Activated CD4-positive, alpha-beta T cell treated with anti-CD3 and anti-CD28 coated beads, Interleukin-2, amount 10 ng/mL, durations not matched to agents 24 days and 14 days (primary cell): ENCODE measurements around the gene PPAT. TPM values are rescaled to one million over a fixed set of nuclear protein-coding genes. Genes with fewer than 3 reads are reported as not detected.
"Not testable (repeated sequence)": the region's sequence is repeated elsewhere in the genome, so short reads cannot be mapped to it uniquely, and the experiment has no call there.

Source experiments
- DNase-seq: peaks from one replicate; pipeline ENCODE4 v3.0.0; 2022
- H3K27ac Mint-ChIP-seq: one replicate; pipeline ENCODE4 v1.8.0; 2022; ENCODE audit warnings: mild to moderate bottlenecking, mixed read lengths
- H3K27me3 Mint-ChIP-seq: one replicate; pipeline ENCODE4 v1.8.0; 2022; ENCODE audit warnings: mixed read lengths
- H3K36me3 Mint-ChIP-seq: one replicate; pipeline ENCODE4 v1.8.0; 2022; ENCODE audit warnings: low read depth, mild to moderate bottlenecking, mixed read lengths
- H3K4me1 Mint-ChIP-seq: one replicate; pipeline ENCODE4 v1.8.0; 2021; ENCODE audit warnings: mixed read lengths
- H3K4me3 Mint-ChIP-seq: one replicate; pipeline ENCODE4 v1.8.0; 2022; ENCODE audit warnings: mild to moderate bottlenecking, moderate library complexity, mixed read lengths
- H3K9me3 Mint-ChIP-seq: one replicate; pipeline ENCODE4 v1.8.0; 2021; ENCODE audit warnings: mixed read lengths
- intact Hi-C: fragments of 100-400 bp; cut with micrococcal nuclease; formaldehyde crosslinking; loops from one replicate; pipeline ENCODE4 v1.15.1; 2023
- total RNA-seq: library from RNA; stranded (reverse); gene quantifications from 2 replicates; pipeline ENCODE4 v1.2.3, GENCODE V29; 2022

The PPAT gene
- total RNA-seq, 1 donor from 2014 or later: 60.8 TPM

GRCh38 chr4:56388306-56388705 lies 47.1 kb downstream of the PPAT start:
- Mint-ChIP-seq H3K9me3 (no peaks in the 10 kb centered on the region), H3K27ac (peak overlapping the region; percentile 96), H3K36me3 (peaks cover 13% of the 10 kb centered on the region), H3K4me1 (peaks cover 29% of the 10 kb centered on the region), H3K4me3 (peak overlapping the region; percentile 88), H3K27me3 (no peaks in the 10 kb centered on the region)
- intact Hi-C loops: loop anchor here (5.0 kb wide), 1 partner anchor 206 kb away; no protein-coding TSS in a partner anchor
- DNase-seq: no peak

- Mint-ChIP-seq H3K27me3 (no peaks in the 10 kb centered on the region), H3K4me1 (peaks cover 29% of the 10 kb centered on the region), H3K4me3 (peak within 1 kb of the TSS; percentile 88), H3K27ac (peak within 1 kb of the TSS; percentile 96), H3K9me3 (no peaks in the 10 kb centered on the region), H3K36me3 (peaks cover 10% of the 10 kb centered on the region)
- intact Hi-C loops: loop anchor here (1.0 to 5.0 kb wide), 8 partner anchors 17 to 590 kb away; partner anchors contain the start of genes CEP135, NOA1, PAICS and SRP72
- DNase-seq: peak; percentile 99
Measured at GRCh38 chr4:56387023-56388001, 48.1 kb downstream of the PPAT start, which contains the start of gene AASDH. TSS of gene AASDH (minus strand) at chr4:56387491. CDS start at chr4:56384299, 3,192 bp downstream.

GRCh38 chr4:56386091-56386490 lies 49.3 kb downstream of the PPAT start:
- Mint-ChIP-seq H3K36me3 (peaks cover 5% of the 10 kb centered on the region), H3K27ac (peak overlapping the region; percentile 96), H3K4me3 (peak overlapping the region; percentile 88), H3K27me3 (no peaks in the 10 kb centered on the region), H3K9me3 (no peaks in the 10 kb centered on the region), H3K4me1 (peaks cover 29% of the 10 kb centered on the region)
- no peak for DNase-seq
- intact Hi-C loops: loop anchor here (2.0 to 5.0 kb wide), 3 partner anchors 19 to 523 kb away; no protein-coding TSS in a partner anchor

GRCh38 chr4:56375458-56375857 lies 60.0 kb downstream of the PPAT start:
- Mint-ChIP-seq H3K36me3 (peaks cover 8% of the 10 kb centered on the region), H3K4me3 (no peak overlapping the region), H3K4me1 (peaks cover 2% of the 10 kb centered on the region), H3K27ac (no peak overlapping the region), H3K9me3 (no peaks in the 10 kb centered on the region), H3K27me3 (no peaks in the 10 kb centered on the region)
- DNase-seq: no peak
- intact Hi-C loops: no loop called here

GRCh38 chr4:56374956-56375355 lies 60.5 kb downstream of the PPAT start:
- no peaks in the 10 kb centered on the region for H3K27me3 Mint-ChIP-seq
- peaks cover 11% of the 10 kb centered on the region for H3K36me3 Mint-ChIP-seq
- H3K4me1 Mint-ChIP-seq: peaks cover 2% of the 10 kb centered on the region
- H3K27ac Mint-ChIP-seq: no peak overlapping the region
- intact Hi-C loops: no loop called here
- DNase-seq: no peak
- H3K4me3 Mint-ChIP-seq: no peak overlapping the region
- H3K9me3 Mint-ChIP-seq: no peaks in the 10 kb centered on the region

- Mint-ChIP-seq H3K4me1 (peaks cover 2% of the 10 kb centered on the region), H3K27ac (no peak overlapping the region), H3K36me3 (peaks cover 26% of the 10 kb centered on the region), H3K27me3 (no peaks in the 10 kb centered on the region), H3K4me3 (no peak overlapping the region), H3K9me3 (peaks cover 4% of the 10 kb centered on the region)
- intact Hi-C loops: no loop called here
- no peak for DNase-seq
Measured at GRCh38 chr4:56372774-56373173, 62.6 kb downstream of the PPAT start.

- Mint-ChIP-seq H3K9me3 (peaks cover 4% of the 10 kb centered on the region), H3K36me3 (peaks cover 26% of the 10 kb centered on the region), H3K4me1 (peaks cover 2% of the 10 kb centered on the region), H3K27me3 (no peaks in the 10 kb centered on the region), H3K4me3 (no peak overlapping the region), H3K27ac (no peak overlapping the region)
- no peak for DNase-seq
- intact Hi-C loops: no loop called here
Measured at GRCh38 chr4:56371426-56372220, 63.8 kb downstream of the PPAT start.

GRCh38 chr4:56370377-56370776 lies 65.0 kb downstream of the PPAT start:
- DNase-seq: no peak
- Mint-ChIP-seq H3K9me3 (peaks cover 4% of the 10 kb centered on the region), H3K4me1 (no peaks in the 10 kb centered on the region), H3K27me3 (no peaks in the 10 kb centered on the region), H3K4me3 (no peak overlapping the region), H3K36me3 (peaks cover 25% of the 10 kb centered on the region), H3K27ac (no peak overlapping the region)
- intact Hi-C loops: no loop called here

GRCh38 chr4:56362981-56363380 lies 72.4 kb downstream of the PPAT start:
- H3K4me1 Mint-ChIP-seq, H3K4me3 Mint-ChIP-seq, DNase-seq, H3K9me3 Mint-ChIP-seq, H3K27me3 Mint-ChIP-seq, intact Hi-C loops, H3K27ac Mint-ChIP-seq: not testable (repeated sequence)
- H3K36me3 Mint-ChIP-seq: peaks cover 18% of the 10 kb centered on the region

GRCh38 chr4:56360071-56360470 lies 75.3 kb downstream of the PPAT start:
- Mint-ChIP-seq H3K27ac (no peak overlapping the region), H3K27me3 (no peaks in the 10 kb centered on the region), H3K4me1 (peaks cover 3% of the 10 kb centered on the region), H3K36me3 (peaks cover 16% of the 10 kb centered on the region), H3K9me3 (peaks cover 5% of the 10 kb centered on the region), H3K4me3 (no peak overlapping the region)
- intact Hi-C loops: no loop called here
- no peak for DNase-seq

GRCh38 chr4:56356650-56357049 lies 78.8 kb downstream of the PPAT start:
- Mint-ChIP-seq H3K27ac (no peak overlapping the region), H3K27me3 (no peaks in the 10 kb centered on the region), H3K4me1 (no peaks in the 10 kb centered on the region), H3K4me3 (no peak overlapping the region), H3K36me3 (peaks cover 4% of the 10 kb centered on the region), H3K9me3 (no peaks in the 10 kb centered on the region)
- DNase-seq: no peak
- intact Hi-C loops: no loop called here

- no peaks in the 10 kb centered on the region for H3K27me3 Mint-ChIP-seq
- intact Hi-C loops: no loop called here
- no peaks in the 10 kb centered on the region for H3K9me3 Mint-ChIP-seq
- H3K27ac Mint-ChIP-seq: no peak overlapping the region
- H3K4me3 Mint-ChIP-seq: no peak overlapping the region
- DNase-seq: no peak
- peaks cover 10% of the 10 kb centered on the region for H3K36me3 Mint-ChIP-seq
- peaks cover 7% of the 10 kb centered on the region for H3K4me1 Mint-ChIP-seq
Measured at GRCh38 chr4:56348576-56348975, 86.8 kb downstream of the PPAT start.

- Mint-ChIP-seq H3K4me1 (peaks cover 7% of the 10 kb centered on the region), H3K36me3 (peaks cover 12% of the 10 kb centered on the region), H3K4me3 (no peak overlapping the region), H3K27ac (no peak overlapping the region), H3K9me3 (no peaks in the 10 kb centered on the region), H3K27me3 (no peaks in the 10 kb centered on the region)
- DNase-seq: no peak
- intact Hi-C loops: no loop called here
Measured at GRCh38 chr4:56345458-56345857, 90.0 kb downstream of the PPAT start.
